ENCODE measurements around the gene PLCL2. TPM values are rescaled to one million over a fixed set of nuclear protein-coding genes. Genes with fewer than 3 reads are reported as not detected.

Gene PLCL2
- polyA plus RNA-seq, 1 experiment, result 1.9 TPM

DNA sequence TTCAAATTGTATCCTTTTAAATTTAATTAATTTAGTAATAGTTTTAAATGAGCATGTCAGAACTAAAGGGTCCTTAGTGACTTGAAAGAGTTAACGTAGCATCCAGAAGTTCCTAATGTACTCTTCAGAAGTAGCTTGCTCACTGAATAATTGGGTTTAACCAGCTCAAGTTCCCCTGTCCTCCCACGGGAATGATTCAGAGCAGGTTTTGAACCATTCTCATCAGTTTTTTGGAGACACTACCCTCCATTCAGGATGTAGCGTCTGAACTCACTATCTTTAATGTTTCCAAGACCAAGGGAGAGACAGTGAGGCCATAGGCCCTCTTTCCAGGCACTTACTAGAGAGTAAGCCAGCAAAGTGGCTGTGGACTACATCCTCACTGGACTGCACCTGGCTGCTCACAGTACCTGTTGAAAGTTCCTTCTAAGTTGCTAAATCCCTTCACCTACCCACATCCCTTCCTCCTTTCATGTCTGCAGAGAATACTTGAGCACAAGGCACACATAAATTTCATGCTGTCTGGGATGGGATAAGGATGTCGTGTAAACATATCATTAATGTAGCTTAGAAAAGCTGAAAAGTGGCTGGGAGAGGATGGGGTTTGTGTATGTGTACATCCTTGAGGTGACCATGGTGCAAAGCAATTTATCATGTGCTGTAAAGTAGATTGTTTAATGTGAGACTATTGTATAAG, 146.3 kb downstream of the PLCL2 start:
- CTCF ChIA-PET, result interaction anchor here (0.6 to 1.5 kb wide), 4 partner anchors 13 to 431 kb away, joined by 3 to 4 read pairs (median 3); no protein-coding TSS in a partner anchor
- no peak for DNase-seq (ENCODE audit: low read depth)
- POLR2A ChIA-PET, result no interaction called here
- Histone ChIP-seq H3K27me3 (ENCODE audit: control insufficient read depth, insufficient read depth, low read length) (no peaks in the 10 kb centered on the region), H3K4me3 (ENCODE audit: low read depth, low read length) (no peak overlapping the region), H3K36me3 (ENCODE audit: control insufficient read depth, insufficient read depth, low read length) (no peaks in the 10 kb centered on the region)
- TF ChIP-seq, protein P1, sequence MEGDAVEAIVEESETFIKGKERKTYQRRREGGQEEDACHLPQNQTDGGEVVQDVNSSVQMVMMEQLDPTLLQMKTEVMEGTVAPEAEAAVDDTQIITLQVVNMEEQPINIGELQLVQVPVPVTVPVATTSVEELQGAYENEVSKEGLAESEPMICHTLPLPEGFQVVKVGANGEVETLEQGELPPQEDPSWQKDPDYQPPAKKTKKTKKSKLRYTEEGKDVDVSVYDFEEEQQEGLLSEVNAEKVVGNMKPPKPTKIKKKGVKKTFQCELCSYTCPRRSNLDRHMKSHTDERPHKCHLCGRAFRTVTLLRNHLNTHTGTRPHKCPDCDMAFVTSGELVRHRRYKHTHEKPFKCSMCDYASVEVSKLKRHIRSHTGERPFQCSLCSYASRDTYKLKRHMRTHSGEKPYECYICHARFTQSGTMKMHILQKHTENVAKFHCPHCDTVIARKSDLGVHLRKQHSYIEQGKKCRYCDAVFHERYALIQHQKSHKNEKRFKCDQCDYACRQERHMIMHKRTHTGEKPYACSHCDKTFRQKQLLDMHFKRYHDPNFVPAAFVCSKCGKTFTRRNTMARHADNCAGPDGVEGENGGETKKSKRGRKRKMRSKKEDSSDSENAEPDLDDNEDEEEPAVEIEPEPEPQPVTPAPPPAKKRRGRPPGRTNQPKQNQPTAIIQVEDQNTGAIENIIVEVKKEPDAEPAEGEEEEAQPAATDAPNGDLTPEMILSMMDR (IDR thresholded peaks at IDR 0.05; ENCODE audit: insufficient read depth, low read depth, low read length), result no peak

DNA sequence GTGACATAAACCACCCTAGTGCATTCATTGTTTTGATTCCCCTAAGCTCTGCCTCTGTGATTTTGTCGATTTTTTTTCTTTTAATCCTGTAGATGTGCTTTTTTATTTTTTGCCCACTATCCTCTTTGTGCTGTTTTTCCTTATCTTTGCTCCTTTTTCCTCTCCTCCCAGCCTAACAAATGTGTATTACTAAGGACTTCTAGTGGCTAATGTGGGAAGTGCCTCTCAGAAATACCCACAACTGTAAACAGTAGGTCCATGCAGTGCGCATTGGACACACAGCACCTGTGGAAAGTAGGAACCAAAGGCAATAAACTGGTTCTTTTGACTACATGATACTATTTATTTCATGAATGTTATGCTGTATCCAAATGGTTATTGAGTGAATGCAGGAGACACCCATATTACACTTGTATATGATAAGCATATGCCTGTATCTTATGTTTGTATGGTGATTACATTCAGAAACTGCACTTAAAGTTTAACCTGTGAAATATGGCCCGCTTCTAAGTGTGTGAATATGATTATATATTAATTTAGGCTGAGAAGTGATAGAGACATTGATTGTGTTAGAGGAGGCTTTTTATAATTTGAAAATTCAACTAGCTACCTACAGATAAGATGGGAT, 147.8 kb downstream of the PLCL2 start:
- no peaks in the 10 kb centered on the region for H3K36me3 ChIP-seq (ENCODE audit: control insufficient read depth, insufficient read depth, low read length)
- TF ChIP-seq, protein P1 (IDR thresholded peaks at IDR 0.05; ENCODE audit: insufficient read depth, low read depth, low read length), result peak; percentile 73
- H3K27me3 ChIP-seq (ENCODE audit: control insufficient read depth, insufficient read depth, low read length), result no peaks in the 10 kb centered on the region
- ChIA-PET CTCF (interaction anchor here (0.6 to 2.0 kb wide), 11 partner anchors 10 to 431 kb away, joined by 3 to 8 read pairs (median 3); no protein-coding TSS in a partner anchor), POLR2A (no interaction called here)
- no peak overlapping the region for H3K4me3 ChIP-seq (ENCODE audit: low read depth, low read length)
- DNase-seq (ENCODE audit: low read depth), result no peak

DNA sequence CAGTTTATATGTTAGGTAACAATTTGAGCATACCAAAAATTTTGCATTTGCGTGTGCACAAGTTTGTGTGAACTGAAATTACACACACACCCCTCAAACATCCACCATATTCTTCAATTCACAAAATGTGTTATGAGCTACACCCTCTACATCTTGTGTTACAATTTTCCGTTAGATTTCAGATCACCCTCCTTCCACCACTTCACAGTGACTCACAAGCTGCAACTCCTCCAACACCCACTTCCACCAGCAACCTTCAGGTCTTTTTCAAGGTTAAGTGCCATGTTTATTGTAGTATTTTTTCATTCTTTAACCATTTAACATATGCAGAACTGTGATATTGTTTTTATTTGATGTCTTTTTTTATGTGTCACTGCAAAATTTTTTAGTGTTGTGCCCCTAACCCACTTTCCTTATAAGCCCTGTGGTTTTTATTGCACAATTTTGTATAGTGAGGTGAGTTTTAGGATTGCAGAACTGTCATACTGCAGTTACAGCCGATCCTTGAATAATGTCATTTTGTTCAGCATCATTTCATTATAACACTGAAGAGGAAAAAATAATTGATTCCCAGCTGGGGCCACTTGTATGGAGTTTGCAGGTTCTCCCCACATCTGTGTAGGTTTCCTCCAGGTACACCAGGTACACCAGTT, 148.9 kb downstream of the PLCL2 start:
- no peaks in the 10 kb centered on the region for H3K36me3 ChIP-seq (ENCODE audit: control insufficient read depth, insufficient read depth, low read length)
- DNase-seq (ENCODE audit: low read depth), result no peak
- no peak overlapping the region for H3K4me3 ChIP-seq (ENCODE audit: low read depth, low read length)
- ChIA-PET POLR2A (interaction anchor here (0.6 kb wide), 1 partner anchor 115 kb away, joined by 3 read pairs; no protein-coding TSS in a partner anchor), CTCF (interaction anchor here (0.8 to 2.0 kb wide), 5 partner anchors 11 to 343 kb away, joined by 3 to 8 read pairs (median 3); no protein-coding TSS in a partner anchor)
- TF ChIP-seq, protein P1 (IDR thresholded peaks at IDR 0.05; ENCODE audit: insufficient read depth, low read depth, low read length), result no peak
- no peaks in the 10 kb centered on the region for H3K27me3 ChIP-seq (ENCODE audit: control insufficient read depth, insufficient read depth, low read length)

DNA sequence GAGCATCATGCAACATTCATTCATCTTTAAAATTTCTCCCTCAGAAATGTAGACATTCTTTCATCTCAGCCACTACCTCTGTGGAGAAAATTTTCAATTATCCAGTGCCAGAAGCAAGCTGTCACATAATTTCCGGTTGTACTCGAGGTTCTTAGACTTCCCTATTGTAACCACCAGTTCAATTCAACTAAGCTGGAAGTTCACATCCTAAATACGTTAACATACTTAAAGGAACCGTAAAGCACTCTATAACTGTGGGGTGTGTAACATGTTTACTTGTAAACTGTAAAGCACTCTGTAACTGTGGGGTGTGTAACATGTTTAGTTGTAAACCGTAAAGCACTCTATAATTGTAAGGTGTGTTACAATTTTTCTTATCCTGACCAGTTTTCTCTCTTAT, 150.3 kb downstream of the PLCL2 start:
- ChIA-PET CTCF (no interaction called here), POLR2A (no interaction called here)
- Histone ChIP-seq H3K27me3 (ENCODE audit: control insufficient read depth, insufficient read depth, low read length) (no peaks in the 10 kb centered on the region), H3K4me3 (ENCODE audit: low read depth, low read length) (no peak overlapping the region), H3K36me3 (ENCODE audit: control insufficient read depth, insufficient read depth, low read length) (no peaks in the 10 kb centered on the region)
- DNase-seq (ENCODE audit: low read depth), result no peak
- TF ChIP-seq, protein P1 (IDR thresholded peaks at IDR 0.05; ENCODE audit: insufficient read depth, low read depth, low read length), result no peak

DNA sequence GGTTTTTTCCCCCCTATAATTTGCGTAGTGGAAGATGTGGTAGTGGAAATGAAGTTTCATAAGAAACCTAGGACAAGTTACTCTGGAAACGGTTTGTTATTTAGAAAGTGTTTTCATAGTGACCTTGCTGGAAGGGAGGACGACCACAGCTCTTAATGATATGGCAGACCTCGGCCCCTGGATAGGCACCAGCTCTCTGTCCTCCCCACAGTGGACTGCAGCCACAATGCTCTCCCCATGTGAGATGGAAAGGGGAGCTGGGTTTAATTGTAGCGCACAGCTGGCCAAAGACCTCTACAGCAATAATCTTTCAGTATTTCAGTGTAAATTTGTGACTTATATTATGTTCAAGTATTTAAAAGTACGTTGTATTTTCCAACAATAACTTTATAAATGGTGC, 151.2 kb downstream of the PLCL2 start:
- ChIA-PET CTCF (no interaction called here), POLR2A (no interaction called here)
- Histone ChIP-seq H3K4me3 (ENCODE audit: low read depth, low read length) (no peak overlapping the region), H3K27me3 (ENCODE audit: control insufficient read depth, insufficient read depth, low read length) (no peaks in the 10 kb centered on the region), H3K36me3 (ENCODE audit: control insufficient read depth, insufficient read depth, low read length) (no peaks in the 10 kb centered on the region)
- DNase-seq (ENCODE audit: low read depth), result no peak
- TF ChIP-seq, protein P1 (IDR thresholded peaks at IDR 0.05; ENCODE audit: insufficient read depth, low read depth, low read length), result no peak
